HL-60 (cell line): ENCODE results near the gene SLC35F3.

ENCODE experiments used
- CTCF ChIP-seq: IDR thresholded peaks from one replicate; pipeline ENCODE4 v1.5.1; 2011; ENCODE audit warnings: low read length, control low read depth, inconsistent platforms; ENCODE audit not compliant: insufficient read depth
- GABPA ChIP-seq: IDR thresholded peaks from 2 replicates; pipeline ENCODE4 v1.6.1; 2012; ENCODE audit warnings: low read depth
- REST ChIP-seq: IDR thresholded peaks from 2 replicates; pipeline ENCODE4 v1.6.1; 2012; ENCODE audit warnings: low read depth; ENCODE audit not compliant: insufficient replicate concordance
- SPI1 ChIP-seq: IDR thresholded peaks from 2 replicates; pipeline ENCODE4 v1.6.1; 2012; ENCODE audit warnings: low read depth, mild to moderate bottlenecking, borderline replicate concordance

- no peak for TF ChIP-seq CTCF
- TF ChIP-seq REST = no peak
- no peak for TF ChIP-seq GABPA
- TF ChIP-seq SPI1 = no peak
Observed at GRCh38 chr1:234357831-234358230, 453.4 kb downstream of the SLC35F3 start.
